Esophagus squamous epithelium (tissue), 4 donors: ENCODE data around the gene UBE4A.

ENCODE experiments used
- CTCF ChIP-seq, 6 experiments: fragments of 450-650 bp in 4 of 6; fragments of 200-600 bp in 2 of 6; sonication (generic) in 2 of 6; IDR thresholded peaks; one replicate each; pipeline ENCODE4 v1.5.1; 2016 to 2019; ENCODE audit warnings: antibody characterized with exemption in 6 of 6, mild to moderate bottlenecking in 4 of 6, moderate library complexity in 4 of 6
- POLR2A ChIP-seq, 4 donors: fragments of 450-650 bp; IDR thresholded peaks; one replicate each; pipeline ENCODE4 v1.6.1; 2017; ENCODE audit warnings: antibody characterized with exemption in 4 of 4, mild to moderate bottlenecking in 4 of 4, moderate library complexity in 3 of 4

DNA sequence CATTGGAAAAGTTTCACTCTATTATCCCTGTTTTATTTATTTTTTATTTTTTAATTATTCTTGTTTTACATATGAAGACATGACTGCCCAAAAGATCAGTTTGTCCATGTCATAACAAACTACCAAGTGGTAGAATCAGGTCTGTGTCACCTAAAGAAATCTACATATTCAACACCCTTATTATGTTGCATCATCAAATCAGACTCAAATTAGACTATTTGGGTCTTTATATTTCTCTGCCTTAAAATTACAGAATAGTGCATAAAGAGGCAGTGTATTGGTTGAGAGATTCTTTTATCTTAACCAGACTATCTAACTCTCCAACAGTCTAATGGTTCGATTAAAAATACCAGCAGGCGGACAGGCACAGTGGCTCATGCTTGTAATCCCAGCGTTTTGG is 23.6 kb downstream of the UBE4A start:
- TF ChIP-seq CTCF (IDR thresholded peaks at IDR 0.05) (no peak), POLR2A (IDR thresholded peaks at IDR 0.05) (no peak)
